Brain microvascular endothelial cell (primary cell): Measurements from ENCODE around the gene HHLA2.
"Not testable (repeated sequence)": the region's sequence is repeated elsewhere in the genome, so short reads cannot be mapped to it uniquely, and the experiment has no call there.

Source experiments
- DNase-seq: peaks from one replicate; pipeline ENCODE4 v3.0.0-alpha.2; 2020
- H3K27ac ChIP-seq: fragments of 250-450 bp; sonication (Bioruptor Pico); 2 replicates; pipeline ENCODE4 v1.5.1; 2020; ENCODE audit warnings: mild to moderate bottlenecking, moderate library complexity
- H3K27me3 ChIP-seq: fragments of 250-450 bp; sonication (Bioruptor Pico); replicated peaks from 2 replicates; pipeline ENCODE4 v1.5.1; 2020; ENCODE audit warnings: mild to moderate bottlenecking
- H3K36me3 ChIP-seq: fragments of 250-450 bp; sonication (Bioruptor Pico); replicated peaks from 2 replicates; pipeline ENCODE4 v1.5.1; 2020; ENCODE audit warnings: mild to moderate bottlenecking
- H3K4me3 ChIP-seq: 2 replicates; pipeline ENCODE4 v1.5.1; 2011; ENCODE audit warnings: low read depth, mild to moderate bottlenecking, control low read depth, low read length, moderate library complexity
- in situ Hi-C: cut with HindIII; loops from 2 replicates; pipeline ENCODE4 v1.10.0; 2017; ENCODE audit warnings: low sequenced_read_pairs, low pct_ligation_motif_present
- TF ChIP-seq, protein P1 (sequence below): IDR thresholded peaks from 2 replicates; pipeline ENCODE4 v1.5.1; 2011; ENCODE audit warnings: low read depth, mild to moderate bottlenecking, moderate library complexity, low read length, control low read depth, inconsistent platforms; ENCODE audit errors: missing control alignments

Gene HHLA2, protein sequence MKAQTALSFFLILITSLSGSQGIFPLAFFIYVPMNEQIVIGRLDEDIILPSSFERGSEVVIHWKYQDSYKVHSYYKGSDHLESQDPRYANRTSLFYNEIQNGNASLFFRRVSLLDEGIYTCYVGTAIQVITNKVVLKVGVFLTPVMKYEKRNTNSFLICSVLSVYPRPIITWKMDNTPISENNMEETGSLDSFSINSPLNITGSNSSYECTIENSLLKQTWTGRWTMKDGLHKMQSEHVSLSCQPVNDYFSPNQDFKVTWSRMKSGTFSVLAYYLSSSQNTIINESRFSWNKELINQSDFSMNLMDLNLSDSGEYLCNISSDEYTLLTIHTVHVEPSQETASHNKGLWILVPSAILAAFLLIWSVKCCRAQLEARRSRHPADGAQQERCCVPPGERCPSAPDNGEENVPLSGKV

DNA sequence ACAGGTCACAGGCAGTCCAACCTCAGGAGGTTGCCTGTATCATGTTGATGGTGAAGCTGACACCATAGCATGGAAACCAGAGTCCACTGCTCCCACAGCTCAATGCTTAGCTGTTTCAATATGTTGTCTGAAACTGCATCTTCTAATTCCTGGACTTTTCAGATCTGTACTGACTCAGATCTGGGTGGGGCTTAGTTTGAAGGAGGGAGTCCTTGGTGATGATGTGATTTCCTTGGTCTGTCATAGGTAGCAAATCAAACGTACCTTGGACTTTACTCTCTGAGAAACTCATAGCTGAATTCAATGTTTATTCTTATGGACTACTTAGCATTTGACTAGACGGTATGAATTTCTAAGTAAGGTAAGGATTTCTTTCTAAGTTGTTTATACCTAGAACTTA, at the start of gene HHLA2:
TSS of gene HHLA2 (plus strand) at position 310 of the 400 bp plus-strand sequence. CDS start 55,266 bp downstream, outside the sequence.
- no peak within 1 kb of the TSS for H3K27ac ChIP-seq
- no peaks in the 10 kb centered on the region for H3K27me3 ChIP-seq
- no peaks in the 10 kb centered on the region for H3K36me3 ChIP-seq
- TF ChIP-seq, protein P1, sequence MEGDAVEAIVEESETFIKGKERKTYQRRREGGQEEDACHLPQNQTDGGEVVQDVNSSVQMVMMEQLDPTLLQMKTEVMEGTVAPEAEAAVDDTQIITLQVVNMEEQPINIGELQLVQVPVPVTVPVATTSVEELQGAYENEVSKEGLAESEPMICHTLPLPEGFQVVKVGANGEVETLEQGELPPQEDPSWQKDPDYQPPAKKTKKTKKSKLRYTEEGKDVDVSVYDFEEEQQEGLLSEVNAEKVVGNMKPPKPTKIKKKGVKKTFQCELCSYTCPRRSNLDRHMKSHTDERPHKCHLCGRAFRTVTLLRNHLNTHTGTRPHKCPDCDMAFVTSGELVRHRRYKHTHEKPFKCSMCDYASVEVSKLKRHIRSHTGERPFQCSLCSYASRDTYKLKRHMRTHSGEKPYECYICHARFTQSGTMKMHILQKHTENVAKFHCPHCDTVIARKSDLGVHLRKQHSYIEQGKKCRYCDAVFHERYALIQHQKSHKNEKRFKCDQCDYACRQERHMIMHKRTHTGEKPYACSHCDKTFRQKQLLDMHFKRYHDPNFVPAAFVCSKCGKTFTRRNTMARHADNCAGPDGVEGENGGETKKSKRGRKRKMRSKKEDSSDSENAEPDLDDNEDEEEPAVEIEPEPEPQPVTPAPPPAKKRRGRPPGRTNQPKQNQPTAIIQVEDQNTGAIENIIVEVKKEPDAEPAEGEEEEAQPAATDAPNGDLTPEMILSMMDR = no peak
- no peak for DNase-seq
- no peak within 1 kb of the TSS for H3K4me3 ChIP-seq
- in situ Hi-C loops = no loop called here

DNA sequence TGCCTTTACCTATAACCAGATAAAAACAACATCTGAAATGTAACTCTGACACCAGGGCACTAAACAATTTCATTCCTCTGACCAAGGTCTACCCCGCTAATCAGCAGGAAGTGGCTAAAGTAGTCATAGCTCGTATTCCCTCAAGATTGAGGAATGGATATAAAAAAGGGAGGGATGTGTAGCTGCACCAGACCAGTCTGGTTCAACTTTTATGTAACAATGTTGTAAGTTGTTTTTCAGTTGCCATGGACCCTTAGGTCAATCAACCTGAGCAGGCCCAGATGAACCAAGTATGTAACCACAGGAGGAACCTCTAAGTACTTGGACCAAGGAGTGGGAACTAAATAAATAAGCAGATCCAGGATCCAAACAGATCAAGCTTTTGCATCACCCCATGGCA, 45.7 kb upstream of the HHLA2 start:
- H3K27me3 ChIP-seq = no peaks in the 10 kb centered on the region
- no peaks in the 10 kb centered on the region for H3K36me3 ChIP-seq
- TF ChIP-seq, protein P1 = no peak
- peak; percentile 4 for DNase-seq
- no peak overlapping the region for H3K27ac ChIP-seq
- no peak overlapping the region for H3K4me3 ChIP-seq
- in situ Hi-C loops = no loop called here

DNA sequence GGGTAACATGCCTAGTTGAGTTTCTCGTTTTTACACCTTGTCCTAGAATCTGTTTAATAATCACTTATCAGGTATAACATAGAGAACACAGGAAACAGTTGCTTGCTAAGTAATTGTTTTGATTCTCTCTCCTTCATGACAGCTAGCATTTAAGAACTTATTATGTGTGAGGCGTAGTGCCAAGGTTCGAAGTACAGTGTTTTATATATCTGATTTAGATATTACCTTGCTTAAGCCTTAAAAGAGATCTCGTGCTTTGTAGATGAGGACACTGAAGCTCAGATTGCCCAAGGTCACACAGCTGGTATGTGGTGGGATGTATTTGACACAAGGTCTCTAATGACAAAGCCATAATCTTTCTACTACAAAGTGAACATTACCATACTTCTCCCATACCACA, 45.1 kb upstream of the HHLA2 start:
- H3K4me3 ChIP-seq = no peak overlapping the region
- no peaks in the 10 kb centered on the region for H3K36me3 ChIP-seq
- in situ Hi-C loops = no loop called here
- H3K27ac ChIP-seq = no peak overlapping the region
- H3K27me3 ChIP-seq = no peaks in the 10 kb centered on the region
- DNase-seq = no peak
- TF ChIP-seq, protein P1 = no peak

DNA sequence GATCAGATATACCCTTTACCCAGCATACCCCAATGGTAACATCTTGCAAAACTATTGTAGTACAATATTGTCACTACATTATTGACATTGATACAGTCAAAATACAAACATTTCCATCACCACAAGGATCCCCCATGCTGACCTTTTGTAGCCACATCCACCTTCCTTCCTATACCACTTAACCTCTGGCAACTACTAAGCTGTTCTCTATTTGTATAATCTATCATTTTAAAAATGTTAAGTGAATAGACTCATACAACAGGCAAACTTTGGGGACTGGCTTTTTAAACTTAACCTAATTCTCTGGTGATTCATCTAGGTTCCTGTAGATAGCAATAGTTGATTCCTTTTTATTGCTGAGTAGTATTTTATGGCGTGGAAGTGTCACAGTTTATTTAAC, 44.5 kb upstream of the HHLA2 start:
- H3K36me3 ChIP-seq = no peaks in the 10 kb centered on the region
- H3K27me3 ChIP-seq = no peaks in the 10 kb centered on the region
- in situ Hi-C loops = no loop called here
- no peak overlapping the region for H3K27ac ChIP-seq
- TF ChIP-seq, protein P1 = no peak
- no peak overlapping the region for H3K4me3 ChIP-seq
- no peak for DNase-seq

DNA sequence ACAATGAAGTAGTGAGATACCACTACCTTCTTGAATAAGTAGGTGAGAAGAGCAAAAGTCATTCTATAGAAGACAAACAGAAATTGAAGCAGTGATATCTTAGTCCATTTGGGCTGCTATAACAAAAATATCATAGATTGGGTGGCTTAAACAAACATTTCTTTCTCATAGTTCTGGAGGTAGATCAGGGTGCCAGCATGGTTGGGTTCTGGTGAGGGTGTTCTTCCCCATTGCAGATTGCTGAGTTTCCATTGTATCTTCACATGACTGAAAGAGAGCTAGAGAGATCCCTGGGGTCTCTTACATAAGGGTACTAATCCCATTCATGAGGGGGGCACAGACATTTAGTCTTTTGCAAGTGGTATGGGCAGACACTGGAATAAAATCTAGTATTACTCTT, 41.2 kb upstream of the HHLA2 start:
- no peak for DNase-seq
- Histone ChIP-seq H3K36me3 (no peaks in the 10 kb centered on the region), H3K4me3 (no peak overlapping the region), H3K27ac (no peak overlapping the region), H3K27me3 (no peaks in the 10 kb centered on the region)
- in situ Hi-C loops = no loop called here
- TF ChIP-seq, protein P1 = no peak

DNA sequence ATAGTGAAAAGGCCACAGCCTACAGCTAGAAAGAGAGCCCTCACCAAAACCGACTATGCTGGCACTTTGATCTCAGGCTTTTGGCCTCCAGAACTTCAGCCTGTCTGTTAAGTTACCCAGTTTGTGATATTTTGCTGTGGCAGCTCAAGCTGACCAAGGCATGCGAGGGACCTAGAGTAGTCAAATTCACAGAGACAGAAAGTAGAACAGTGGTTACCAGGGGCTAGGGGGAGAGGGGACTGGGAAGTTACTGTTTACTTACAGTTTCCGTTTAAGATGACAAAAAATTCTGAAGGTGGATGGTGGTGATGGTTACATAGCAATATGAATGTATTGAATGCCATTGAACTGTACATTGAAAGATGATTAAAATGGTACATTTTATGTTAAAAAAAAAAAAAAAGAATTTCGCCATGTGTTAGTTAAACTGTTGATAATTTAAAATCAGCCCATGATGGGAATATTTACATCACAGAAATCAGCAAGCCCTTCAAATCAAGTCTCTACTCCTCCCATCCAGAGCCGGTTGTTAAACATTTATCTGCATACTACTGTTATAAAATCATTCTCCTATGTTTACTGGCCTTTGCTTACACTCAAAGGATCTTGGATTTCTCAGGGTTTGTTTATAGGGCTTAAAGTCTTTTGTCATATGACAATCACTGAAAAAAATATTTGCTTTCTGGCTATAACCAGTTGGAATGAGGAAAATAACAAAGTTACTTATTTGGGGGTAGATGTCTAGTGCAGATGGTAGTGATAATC, 31.6 kb upstream of the HHLA2 start:
- H3K4me3 ChIP-seq, H3K27me3 ChIP-seq, DNase-seq, in situ Hi-C loops, H3K36me3 ChIP-seq, H3K27ac ChIP-seq: not testable (repeated sequence)

DNA sequence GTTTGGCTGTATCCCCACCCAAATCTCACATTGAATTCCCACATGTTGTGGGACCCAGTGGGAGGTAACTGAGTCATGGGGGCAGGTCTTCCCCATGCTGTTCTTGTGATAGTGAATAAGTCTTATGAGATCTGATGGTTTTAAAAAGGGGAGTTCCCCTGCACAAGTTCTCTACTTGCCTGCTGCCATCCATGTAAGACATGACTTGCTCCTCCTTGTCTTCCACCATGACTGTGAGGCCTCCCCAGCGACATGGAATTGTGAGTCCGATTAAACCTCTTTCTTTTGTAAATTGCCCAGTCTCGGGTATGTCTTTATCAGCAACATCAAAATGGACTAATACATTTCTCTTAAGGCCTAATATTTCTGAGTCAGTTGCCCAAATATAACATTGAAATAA, 28.1 kb upstream of the HHLA2 start:
- H3K4me3 ChIP-seq, in situ Hi-C loops, H3K27ac ChIP-seq, H3K27me3 ChIP-seq, DNase-seq, H3K36me3 ChIP-seq: not testable (repeated sequence)
